OCI-M2 (cell line): Measurements from ENCODE around the gene ERN1.
"Not testable (repeated sequence)": the region's sequence is repeated elsewhere in the genome, so short reads cannot be mapped to it uniquely, and the experiment has no call there.

Experiments used
- DNase-seq: peaks from one replicate; lab custom pipeline; 2025; ENCODE audit not compliant: unreplicated experiment; lab: John Stamatoyannopoulos, UW

Gene ERN1

GRCh38 chr17:64007089-64007837, 122.7 kb downstream of the ERN1 start:
- not testable (repeated sequence) for DNase-seq

DNA sequence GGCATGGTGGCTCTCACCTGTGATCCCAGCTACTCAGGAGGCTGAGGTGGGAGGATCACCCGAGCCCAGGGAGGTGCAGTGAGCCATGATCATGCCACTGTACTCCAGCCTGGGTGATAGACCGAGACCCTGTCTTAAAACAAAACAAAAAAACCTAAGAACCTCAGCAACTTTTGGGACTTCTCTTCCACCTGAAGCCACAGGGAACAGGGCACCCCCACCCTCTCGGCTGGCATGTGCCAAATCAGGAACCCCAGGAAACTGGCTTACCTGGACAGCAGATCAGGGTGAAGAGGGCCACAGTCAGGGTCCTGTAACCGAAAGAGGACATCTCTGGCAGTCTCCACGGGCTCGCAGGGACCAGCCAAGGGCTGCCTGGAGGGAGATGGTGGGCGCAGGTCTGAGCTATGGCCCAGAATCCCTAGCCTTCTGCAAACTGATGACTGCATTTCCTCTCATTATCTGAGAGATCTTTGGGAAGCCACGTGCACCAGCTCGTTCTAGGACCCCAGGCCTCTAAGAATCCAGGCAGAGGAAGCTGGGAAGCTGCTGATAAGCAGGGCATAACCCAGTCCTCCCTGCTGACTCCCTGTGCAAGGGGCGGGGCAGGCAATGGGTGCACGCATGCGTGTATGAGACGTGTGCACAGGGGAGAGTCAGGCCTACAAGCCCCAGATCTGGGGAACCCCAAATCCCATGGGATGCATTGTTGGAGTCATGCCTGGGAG, 123.4 kb downstream of the ERN1 start:
- DNase-seq, result no peak

DNA sequence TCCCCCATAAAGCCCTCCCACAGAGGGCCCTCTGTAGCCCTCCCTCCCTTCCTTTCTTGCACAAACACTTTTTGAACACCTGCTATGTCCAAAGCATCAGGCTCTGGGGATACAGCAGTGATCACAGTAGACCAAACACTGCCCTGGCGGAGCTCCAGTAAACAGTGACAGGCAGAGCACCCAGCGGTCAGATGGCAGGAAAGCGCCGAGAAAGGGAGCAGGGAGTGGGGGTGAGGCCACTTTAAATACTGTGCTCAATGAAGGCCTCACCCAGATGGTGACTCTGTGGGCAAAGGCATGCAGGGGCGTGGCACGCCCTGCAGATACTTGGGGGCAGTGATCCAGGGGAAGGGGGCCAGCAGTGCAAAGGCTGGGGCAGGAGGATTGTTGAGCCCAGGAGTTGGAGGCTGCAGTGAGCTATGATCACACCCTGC, 124.2 kb downstream of the ERN1 start:
- no peak for DNase-seq

DNA sequence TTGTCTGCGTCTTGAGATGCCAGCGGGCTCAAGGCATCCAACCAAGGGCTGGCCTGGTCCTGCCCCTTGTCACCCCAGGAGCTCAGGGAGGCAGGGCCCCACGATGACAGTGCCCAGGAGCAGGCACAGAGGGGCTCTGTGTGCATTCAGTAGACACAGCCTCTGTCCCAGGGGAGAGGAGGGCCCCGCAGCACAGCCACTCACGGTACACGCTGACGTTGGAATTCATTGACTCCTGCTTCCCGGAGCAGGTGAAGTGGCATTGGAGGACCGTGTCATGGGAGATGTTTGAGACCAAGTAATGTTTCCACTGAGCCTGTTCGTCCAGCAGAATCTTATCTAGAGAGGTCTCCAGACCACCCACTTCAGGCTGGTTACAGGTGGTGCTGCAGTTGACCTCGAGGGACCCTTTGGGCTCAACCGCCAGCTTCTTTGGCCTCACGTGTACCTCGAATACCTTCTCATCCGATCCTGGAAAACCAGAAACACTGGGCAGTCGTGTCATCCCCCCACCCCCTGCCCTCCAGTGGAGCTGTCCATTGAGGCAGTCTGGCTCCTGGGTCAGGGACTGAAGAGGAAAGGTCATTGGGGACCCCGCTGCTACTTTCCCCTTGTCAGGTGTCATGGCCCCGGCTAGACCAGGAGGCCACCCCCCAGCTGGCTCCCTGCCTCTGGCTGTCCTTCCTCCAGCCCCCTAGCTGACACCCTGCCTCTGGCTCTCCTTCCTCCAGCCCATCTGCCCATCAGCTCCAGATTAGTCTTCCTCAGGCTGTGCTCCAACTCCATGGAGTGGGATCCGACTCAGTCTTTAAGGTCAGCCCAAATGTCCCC, 124.8 kb downstream of the ERN1 start:
- DNase-seq, result no peak

DNA sequence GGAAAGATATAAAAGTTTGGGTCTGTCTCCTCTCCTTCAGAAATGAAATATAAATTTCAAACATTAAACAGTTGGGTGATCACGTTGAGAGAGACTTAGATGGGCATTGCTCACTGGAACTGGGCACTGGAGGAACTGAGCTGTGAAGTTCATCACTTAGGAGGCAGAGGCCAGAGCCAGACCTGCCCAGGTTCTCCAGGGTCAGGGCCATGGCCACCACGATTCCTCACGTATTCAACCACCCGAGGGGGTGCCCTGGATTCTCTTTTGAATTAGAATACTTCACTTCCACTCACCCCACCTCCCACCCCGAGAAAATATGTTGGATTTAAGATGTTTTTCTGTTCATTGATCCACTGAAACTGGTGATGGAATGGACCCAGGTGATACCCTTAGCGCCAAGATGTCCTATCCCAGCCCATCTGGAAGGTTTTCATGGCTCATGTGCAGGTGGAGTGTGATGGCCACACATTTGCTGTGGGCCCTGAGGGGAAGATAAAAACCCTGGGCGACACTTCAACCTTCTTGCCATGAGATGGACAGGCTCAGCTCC, 125.7 kb downstream of the ERN1 start:
- DNase-seq, result no peak

DNA sequence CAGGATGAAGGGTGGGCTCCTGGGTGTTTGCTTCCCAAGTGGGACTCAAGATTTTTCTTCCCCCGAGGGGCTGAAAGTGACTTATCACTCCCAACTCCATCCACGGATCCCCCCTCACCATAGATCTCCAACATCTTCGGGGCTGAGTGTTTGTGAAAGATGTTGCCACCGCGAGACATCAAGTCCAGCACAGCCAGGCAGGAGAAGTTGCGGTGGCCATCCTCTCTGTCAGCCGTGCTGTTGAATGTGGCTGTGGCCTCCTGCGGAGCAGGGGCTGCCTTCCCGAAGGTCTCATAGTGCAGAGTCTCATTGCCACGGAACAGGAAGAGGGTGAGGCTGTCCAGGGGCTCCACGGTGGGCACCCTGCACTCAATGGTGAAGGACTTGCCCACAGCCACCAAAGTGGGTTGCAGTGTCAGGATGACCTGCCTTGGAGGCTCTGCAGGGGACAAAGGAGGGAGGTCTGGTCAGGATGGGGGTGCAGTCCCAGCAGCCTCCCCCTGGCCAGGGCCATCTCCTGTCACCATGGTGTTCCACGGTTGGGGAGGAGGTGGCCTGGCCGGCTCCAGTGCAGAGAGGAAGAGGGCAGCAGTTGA, 126.3 kb downstream of the ERN1 start:
- DNase-seq, result no peak

DNA sequence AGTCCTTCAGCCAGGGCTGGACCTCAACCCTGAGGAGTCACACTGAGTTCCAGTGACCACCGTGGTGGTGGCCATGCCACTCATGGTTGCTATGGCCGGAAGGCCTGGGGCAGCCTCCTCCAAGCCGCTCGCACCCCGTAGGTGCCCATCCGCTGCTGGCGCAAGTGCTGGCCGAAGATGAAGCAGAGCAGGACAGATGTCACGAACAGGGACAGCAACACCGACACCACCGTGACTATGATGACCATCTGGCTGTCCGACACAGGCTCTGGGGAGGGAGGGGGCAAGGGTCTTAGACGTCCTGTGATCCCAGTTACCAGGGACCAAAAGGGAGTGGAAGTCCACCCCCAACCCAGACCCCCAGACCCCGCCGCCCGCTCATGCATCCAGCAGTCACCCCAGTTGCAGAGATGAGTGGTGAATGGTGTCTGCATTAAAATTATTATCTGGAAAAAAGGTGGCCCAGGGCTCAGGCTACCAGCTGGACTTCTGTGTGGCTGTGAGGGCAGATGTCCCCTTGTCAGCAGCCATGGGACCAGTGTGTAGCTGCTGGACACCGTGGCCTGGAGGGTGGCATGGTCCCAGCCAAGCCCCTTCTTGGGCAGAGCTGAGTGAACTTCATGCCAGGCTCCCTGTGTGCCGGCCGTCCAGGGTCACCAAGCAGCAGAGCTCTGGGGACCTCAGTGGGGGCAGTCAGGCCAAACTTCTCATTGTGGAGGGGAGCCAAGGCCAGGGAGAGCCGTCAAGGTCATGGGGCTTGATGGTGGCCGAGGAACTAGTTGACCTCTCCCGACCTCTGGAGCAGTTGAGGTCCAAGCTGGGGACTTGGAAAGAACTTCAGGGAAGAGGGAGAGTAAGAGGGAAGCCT, 127.1 kb downstream of the ERN1 start:
- DNase-seq, result no peak

DNA sequence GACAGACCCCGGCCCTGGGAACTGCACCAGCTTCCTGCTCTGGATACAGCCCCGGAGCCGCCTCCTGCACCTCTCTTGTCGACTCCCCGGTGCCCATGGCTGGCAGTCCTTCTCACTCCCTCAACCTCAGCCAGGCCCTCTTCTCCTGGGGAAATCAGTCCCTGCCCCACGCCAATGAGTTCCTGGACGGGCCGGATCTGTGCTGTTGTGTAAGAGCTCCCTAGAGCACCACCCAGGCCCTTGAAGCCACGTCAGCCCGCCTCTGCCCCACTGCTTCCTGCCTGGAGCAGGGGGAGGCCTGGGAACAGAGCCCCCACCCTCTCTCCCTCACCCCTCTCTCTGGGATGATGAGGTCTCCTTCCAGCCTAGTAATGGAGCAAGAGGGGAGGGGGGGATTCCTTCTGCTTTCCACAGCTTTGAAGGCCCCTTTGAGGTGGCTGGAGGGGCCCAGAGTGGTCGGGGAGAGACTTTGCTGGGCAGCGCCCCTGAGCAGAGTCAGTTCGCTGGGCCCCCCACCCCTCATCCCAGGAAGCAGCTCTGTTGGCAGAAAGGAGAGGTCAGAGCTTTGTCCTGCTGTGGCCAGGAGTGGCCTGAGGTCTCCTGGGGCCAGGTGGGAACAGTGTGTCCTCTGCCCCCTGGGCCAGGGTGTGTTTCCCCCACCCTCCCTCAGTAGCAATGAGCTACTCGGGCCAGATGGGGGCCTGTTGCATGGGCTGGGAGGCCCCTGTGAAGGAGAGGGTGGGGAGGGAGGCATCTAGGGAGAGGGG, 128.0 kb downstream of the ERN1 start:
- no peak for DNase-seq

DNA sequence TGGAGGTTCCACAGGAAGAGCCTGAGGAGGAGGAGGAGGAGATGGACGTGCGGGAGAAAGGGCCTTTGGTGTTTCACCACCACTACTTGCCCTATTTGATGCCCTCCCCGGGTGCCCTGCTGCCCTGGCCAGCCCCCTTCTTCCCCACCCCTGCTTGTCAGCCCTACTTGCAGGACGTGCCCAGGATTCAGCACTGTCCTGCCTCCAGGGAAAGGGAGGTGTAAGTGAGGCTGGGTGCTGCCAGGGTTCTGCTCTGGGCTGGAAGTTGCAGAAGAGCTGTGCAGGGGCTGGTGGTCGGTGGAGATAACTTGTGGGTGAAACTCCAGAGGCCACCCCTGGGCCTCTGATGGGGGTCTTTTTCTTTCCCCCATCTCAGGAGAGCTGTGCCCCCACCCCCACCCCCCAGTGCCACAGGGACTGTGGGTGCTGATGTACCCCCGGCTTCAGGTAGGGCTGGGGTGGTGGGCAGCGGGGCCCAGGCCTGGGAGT, 128.8 kb downstream of the ERN1 start:
- no peak for DNase-seq

DNA sequence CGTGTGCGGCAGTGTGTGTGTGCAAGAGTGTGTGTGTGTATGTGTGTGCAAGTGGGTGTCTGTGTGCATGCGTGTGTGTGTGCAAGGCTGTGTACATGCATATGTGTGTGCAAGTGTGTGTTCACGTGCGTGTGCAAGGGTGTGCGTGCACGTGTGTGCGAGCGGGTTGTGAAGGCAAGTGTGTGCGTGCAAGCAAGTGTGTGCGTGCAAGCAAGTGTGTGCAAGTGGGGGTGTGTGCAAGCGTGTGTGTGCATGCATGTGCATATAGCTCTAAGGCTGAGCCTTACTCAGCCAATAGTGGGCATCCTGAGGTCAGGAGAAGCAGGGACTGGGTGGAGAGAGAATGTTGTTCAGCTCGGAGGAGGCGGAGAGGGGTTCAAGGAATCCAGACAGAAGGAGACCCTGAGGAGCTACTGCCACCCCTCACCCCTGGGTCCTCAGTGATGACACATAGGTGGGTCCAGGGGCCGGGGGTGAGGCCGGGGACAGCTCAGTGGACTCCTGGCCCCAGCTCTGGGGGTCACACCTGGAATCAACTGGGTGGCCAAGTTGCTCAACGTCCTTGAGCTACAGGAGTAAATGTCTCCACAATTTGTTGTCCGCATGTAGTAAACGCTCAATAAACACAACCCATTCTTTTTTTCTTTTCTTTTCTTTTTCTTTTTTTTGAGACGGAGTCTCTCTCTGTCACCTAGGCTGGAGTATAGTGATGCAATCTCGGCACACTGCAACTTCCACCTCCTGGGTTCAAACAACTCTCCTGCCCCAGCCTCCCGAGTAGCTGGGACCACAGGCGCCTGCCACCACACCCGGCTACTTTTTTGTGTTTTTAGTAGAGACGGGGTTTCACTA, 130.0 kb downstream of the ERN1 start:
- no peak for DNase-seq

- no peak for DNase-seq
These were observed 130.9 kb downstream of the ERN1 start for GRCh38 chr17:63998721-63999679.

DNA sequence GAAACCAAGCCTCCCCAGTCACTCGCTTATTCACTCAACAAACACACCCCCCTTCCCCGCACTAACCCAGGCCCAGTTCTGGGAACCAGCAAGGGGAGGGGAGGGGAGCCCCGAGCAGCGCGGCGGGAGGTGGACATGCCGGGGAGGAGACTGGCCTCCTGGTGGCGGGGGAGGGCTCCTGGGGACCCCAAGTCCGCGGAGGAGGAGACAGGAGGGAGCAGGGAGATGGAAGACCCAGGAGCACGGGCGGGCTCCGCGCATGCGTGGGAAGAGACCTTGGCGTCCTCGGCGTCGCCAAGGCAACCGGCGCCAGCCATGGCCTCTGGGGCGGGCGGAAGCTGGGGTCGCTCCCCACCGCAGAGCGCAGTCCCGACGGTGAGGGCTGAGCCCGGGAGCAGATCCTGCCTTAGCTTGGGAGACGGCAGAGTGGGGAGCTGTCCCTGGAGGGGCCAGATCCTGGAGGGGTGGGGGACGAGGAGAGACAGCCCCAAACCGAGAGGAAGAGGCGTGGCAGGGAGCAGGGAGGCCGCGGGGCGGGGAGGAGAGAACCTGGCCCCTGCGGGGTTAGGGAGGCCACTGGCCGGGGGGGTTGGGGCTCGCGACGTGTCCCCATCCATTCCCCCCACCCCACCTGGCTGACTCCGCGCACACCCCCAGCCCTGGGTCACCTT, 131.8 kb downstream of the ERN1 start, which contains the start of gene PRR29:
Gene PRR29, plus strand, starts transcription at position 302 of the 671 bp plus-strand sequence. Its CDS starts 14 bp downstream, at position 316.
- no peak for DNase-seq

DNA sequence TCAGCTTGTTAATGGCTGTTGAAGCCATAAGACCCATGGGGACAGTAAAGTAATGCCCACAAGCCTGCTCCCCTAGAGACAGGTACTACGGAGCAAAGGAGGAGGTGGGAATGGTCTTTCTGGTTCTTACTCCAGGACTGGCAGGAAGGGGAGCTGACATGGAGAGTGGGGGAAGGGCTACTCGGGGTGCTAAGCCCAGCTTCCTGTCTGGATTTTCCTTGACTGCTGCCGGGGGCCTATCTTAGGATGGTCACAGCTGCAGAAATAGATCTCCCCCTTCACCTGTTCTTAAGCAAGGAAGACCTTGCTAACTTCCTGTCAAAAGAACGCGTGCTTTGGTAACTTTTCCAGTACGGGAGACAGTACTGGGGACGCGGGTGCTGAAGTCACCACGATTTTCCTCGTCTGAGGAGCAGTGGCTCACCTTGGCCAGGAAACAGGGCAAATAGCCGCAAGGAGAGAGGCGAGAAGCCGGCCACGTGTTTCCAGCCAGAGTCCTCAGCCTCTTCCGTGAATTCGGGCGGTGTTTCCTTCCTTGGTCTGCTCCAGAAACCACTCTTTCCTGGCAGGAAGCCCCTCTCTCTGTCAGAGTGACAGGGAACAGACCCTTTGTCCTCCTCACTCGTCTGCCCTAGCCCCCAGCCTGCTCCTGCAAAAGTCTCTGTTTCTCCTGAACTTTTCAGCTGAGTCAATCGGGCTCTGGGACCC, 132.4 kb downstream of the ERN1 start:
- DNase-seq, result no peak

GRCh38 chr17:63996430-63997182, 133.3 kb downstream of the ERN1 start:
- DNase-seq, result no peak

GRCh38 chr17:63995626-63996025, 134.3 kb downstream of the ERN1 start:
- DNase-seq, result no peak
